ENCODE measurements around the gene ERCC5. TPM values are rescaled to one million over a fixed set of nuclear protein-coding genes. Genes with fewer than 3 reads are reported as not detected.

The ERCC5 gene
- total RNA-seq, 1 experiment from 2014 or later = 28.4 TPM

GRCh38 chr13:102817907-102818306 is 27.9 kb upstream of the ERCC5 start:
- Histone ChIP-seq H3K4me3 (no peak overlapping the region), H3K36me3 (peaks cover 23% of the 10 kb centered on the region), H3K27me3 (no peaks in the 10 kb centered on the region), H3K9me3 (replicated peaks) (no peaks in the 10 kb centered on the region), H3K4me1 (peaks cover 22% of the 10 kb centered on the region), H3K27ac (peak overlapping the region; percentile 29; the same call in 1 of the 2 replicates)
- DNase-seq = no peak

- H3K27me3 ChIP-seq = no peaks in the 10 kb centered on the region
- no peaks in the 10 kb centered on the region for H3K4me1 ChIP-seq
- H3K9me3 ChIP-seq (replicated peaks) = no peaks in the 10 kb centered on the region; the same call in 1 of the 2 replicates
- no peak overlapping the region for H3K4me3 ChIP-seq
- no peak for DNase-seq
- H3K36me3 ChIP-seq = peaks cover 25% of the 10 kb centered on the region; the same call in 1 of the 2 replicates
- H3K27ac ChIP-seq = no peak overlapping the region
Observed at GRCh38 chr13:102825400-102825799, 20.4 kb upstream of the ERCC5 start.

GRCh38 chr13:102825921-102826706 is 19.7 kb upstream of the ERCC5 start:
- DNase-seq = no peak
- Histone ChIP-seq H3K36me3 (peaks cover 21% of the 10 kb centered on the region; the same call in 1 of the 2 replicates), H3K4me1 (no peaks in the 10 kb centered on the region), H3K27ac (no peak overlapping the region), H3K9me3 (replicated peaks) (no peaks in the 10 kb centered on the region; the same call in 1 of the 2 replicates), H3K27me3 (no peaks in the 10 kb centered on the region), H3K4me3 (no peak overlapping the region)

GRCh38 chr13:102830646-102831045 is 15.2 kb upstream of the ERCC5 start:
- DNase-seq = no peak

GRCh38 chr13:102836471-102836870 is 9.4 kb upstream of the ERCC5 start:
- no peak overlapping the region for H3K4me3 ChIP-seq
- no peaks in the 10 kb centered on the region for H3K27me3 ChIP-seq
- H3K4me1 ChIP-seq = no peaks in the 10 kb centered on the region
- no peak for DNase-seq
- no peaks in the 10 kb centered on the region for H3K9me3 ChIP-seq (replicated peaks)
- no peak overlapping the region for H3K27ac ChIP-seq
- no peaks in the 10 kb centered on the region; the same call in 1 of the 2 replicates for H3K36me3 ChIP-seq

More at GRCh38 chr13:102830646-102831045, 15.2 kb upstream of the ERCC5 start:
- Histone ChIP-seq H3K27ac (no peak overlapping the region), H3K4me3 (no peak overlapping the region), H3K9me3 (replicated peaks) (no peaks in the 10 kb centered on the region), H3K4me1 (no peaks in the 10 kb centered on the region), H3K27me3 (no peaks in the 10 kb centered on the region), H3K36me3 (peaks cover 3% of the 10 kb centered on the region; the same call in 1 of the 2 replicates)

- DNase-seq = no peak
- H3K27ac ChIP-seq = no peak overlapping the region
- H3K27me3 ChIP-seq = no peaks in the 10 kb centered on the region
Observed at GRCh38 chr13:102838273-102838672, 7.6 kb upstream of the ERCC5 start.

GRCh38 chr13:102838982-102839381 is 6.8 kb upstream of the ERCC5 start:
- H3K36me3 ChIP-seq = no peaks in the 10 kb centered on the region; the same call in 1 of the 2 replicates
- H3K4me3 ChIP-seq = no peak overlapping the region
- no peaks in the 10 kb centered on the region for H3K9me3 ChIP-seq (replicated peaks)
- H3K27me3 ChIP-seq = no peaks in the 10 kb centered on the region
- no peaks in the 10 kb centered on the region for H3K4me1 ChIP-seq
- H3K27ac ChIP-seq = no peak overlapping the region
- DNase-seq = no peak

More at GRCh38 chr13:102838273-102838672, 7.6 kb upstream of the ERCC5 start:
- H3K4me1 ChIP-seq = no peaks in the 10 kb centered on the region
- no peak overlapping the region for H3K4me3 ChIP-seq
- H3K9me3 ChIP-seq (replicated peaks) = no peaks in the 10 kb centered on the region
- H3K36me3 ChIP-seq = no peaks in the 10 kb centered on the region; the same call in 1 of the 2 replicates

- no peak overlapping the region for H3K4me3 ChIP-seq
- H3K4me1 ChIP-seq = no peaks in the 10 kb centered on the region
- H3K36me3 ChIP-seq = no peaks in the 10 kb centered on the region; the same call in 1 of the 2 replicates
- H3K9me3 ChIP-seq (replicated peaks) = no peaks in the 10 kb centered on the region
- no peaks in the 10 kb centered on the region for H3K27me3 ChIP-seq
- no peak for DNase-seq
- H3K27ac ChIP-seq = no peak overlapping the region
Observed at GRCh38 chr13:102839462-102839861, 6.4 kb upstream of the ERCC5 start.

GRCh38 chr13:102845289-102845629 is 573 bp upstream of the ERCC5 start:
- Histone ChIP-seq H3K4me1 (peaks cover 3% of the 10 kb centered on the region; the same call in 1 of the 2 replicates), H3K27me3 (no peaks in the 10 kb centered on the region), H3K27ac (peak overlapping the region; percentile 82), H3K9me3 (replicated peaks) (no peaks in the 10 kb centered on the region), H3K4me3 (peak overlapping the region; percentile 65), H3K36me3 (no peaks in the 10 kb centered on the region)
- DNase-seq = no peak

GRCh38 chr13:102846261-102847015 is 606 bp downstream of the ERCC5 start:
- Histone ChIP-seq H3K4me3 (peak overlapping the region; percentile 65), H3K9me3 (replicated peaks) (no peaks in the 10 kb centered on the region), H3K4me1 (peaks cover 3% of the 10 kb centered on the region; the same call in 1 of the 2 replicates), H3K27ac (peak overlapping the region; percentile 82), H3K27me3 (no peaks in the 10 kb centered on the region), H3K36me3 (no peaks in the 10 kb centered on the region)
- DNase-seq = peak; percentile 16 to 50

GRCh38 chr13:102847272-102848234 is 1.7 kb downstream of the ERCC5 start:
- Histone ChIP-seq H3K36me3 (no peaks in the 10 kb centered on the region), H3K9me3 (replicated peaks) (no peaks in the 10 kb centered on the region), H3K27ac (peak overlapping the region; percentile 82; the same call in 1 of the 2 replicates), H3K27me3 (no peaks in the 10 kb centered on the region), H3K4me1 (peaks cover 3% of the 10 kb centered on the region; the same call in 1 of the 2 replicates), H3K4me3 (peak overlapping the region; percentile 65)
- DNase-seq = peak in 1 of 2 experiments; percentile 43

GRCh38 chr13:102848956-102849355 is 3.1 kb downstream of the ERCC5 start:
- Histone ChIP-seq H3K4me3 (no peak overlapping the region), H3K36me3 (no peaks in the 10 kb centered on the region), H3K4me1 (peaks cover 3% of the 10 kb centered on the region; the same call in 1 of the 2 replicates), H3K27ac (no peak overlapping the region), H3K9me3 (replicated peaks) (no peaks in the 10 kb centered on the region), H3K27me3 (no peaks in the 10 kb centered on the region)
- no peak for DNase-seq

GRCh38 chr13:102852556-102852955 is 6.7 kb downstream of the ERCC5 start:
- no peak overlapping the region for H3K4me3 ChIP-seq
- DNase-seq = no peak
- no peaks in the 10 kb centered on the region for H3K27me3 ChIP-seq
- H3K9me3 ChIP-seq (replicated peaks) = no peaks in the 10 kb centered on the region
- no peak overlapping the region for H3K27ac ChIP-seq
- peaks cover 10% of the 10 kb centered on the region; the same call in 1 of the 2 replicates for H3K36me3 ChIP-seq
- no peaks in the 10 kb centered on the region for H3K4me1 ChIP-seq

GRCh38 chr13:102854675-102855074 is 8.8 kb downstream of the ERCC5 start:
- Histone ChIP-seq H3K27me3 (no peaks in the 10 kb centered on the region), H3K9me3 (replicated peaks) (no peaks in the 10 kb centered on the region), H3K4me1 (no peaks in the 10 kb centered on the region), H3K4me3 (no peak overlapping the region), H3K27ac (no peak overlapping the region), H3K36me3 (peaks cover 14% of the 10 kb centered on the region)
- DNase-seq = no peak

Measured in SJCRH30 (cell line).